Measurements from ENCODE around the gene TACC2.

DNA sequence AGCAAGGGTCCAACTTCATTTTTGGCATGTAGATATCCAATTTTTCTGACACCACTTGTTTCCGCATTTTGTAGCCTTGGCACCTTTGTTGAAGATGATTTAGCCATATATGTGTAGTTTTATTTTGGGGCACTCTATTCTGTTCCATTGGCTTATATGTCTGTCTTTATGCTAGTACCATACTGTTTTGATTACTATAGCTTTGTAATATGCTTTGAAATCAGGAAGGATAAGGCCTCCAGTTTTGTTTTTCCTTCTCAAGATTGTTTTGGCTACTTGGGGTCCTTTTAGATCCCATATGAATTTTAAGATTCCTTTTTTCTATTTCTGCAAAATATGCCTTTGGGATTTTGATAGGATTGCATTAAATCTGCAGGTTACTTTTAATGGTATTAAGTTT is 272.6 kb downstream of the TACC2 start:
- TF ChIP-seq, protein P1, sequence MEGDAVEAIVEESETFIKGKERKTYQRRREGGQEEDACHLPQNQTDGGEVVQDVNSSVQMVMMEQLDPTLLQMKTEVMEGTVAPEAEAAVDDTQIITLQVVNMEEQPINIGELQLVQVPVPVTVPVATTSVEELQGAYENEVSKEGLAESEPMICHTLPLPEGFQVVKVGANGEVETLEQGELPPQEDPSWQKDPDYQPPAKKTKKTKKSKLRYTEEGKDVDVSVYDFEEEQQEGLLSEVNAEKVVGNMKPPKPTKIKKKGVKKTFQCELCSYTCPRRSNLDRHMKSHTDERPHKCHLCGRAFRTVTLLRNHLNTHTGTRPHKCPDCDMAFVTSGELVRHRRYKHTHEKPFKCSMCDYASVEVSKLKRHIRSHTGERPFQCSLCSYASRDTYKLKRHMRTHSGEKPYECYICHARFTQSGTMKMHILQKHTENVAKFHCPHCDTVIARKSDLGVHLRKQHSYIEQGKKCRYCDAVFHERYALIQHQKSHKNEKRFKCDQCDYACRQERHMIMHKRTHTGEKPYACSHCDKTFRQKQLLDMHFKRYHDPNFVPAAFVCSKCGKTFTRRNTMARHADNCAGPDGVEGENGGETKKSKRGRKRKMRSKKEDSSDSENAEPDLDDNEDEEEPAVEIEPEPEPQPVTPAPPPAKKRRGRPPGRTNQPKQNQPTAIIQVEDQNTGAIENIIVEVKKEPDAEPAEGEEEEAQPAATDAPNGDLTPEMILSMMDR (conservative IDR thresholded peaks at IDR 0.05), result no peak
- no peak for TF ChIP-seq EZH2 (IDR thresholded peaks at IDR 0.05; ENCODE audit: low read depth)
